GM21619 (cell line): Measurements from ENCODE around the gene DDX27.
"Not testable (repeated sequence)": the region's sequence is repeated elsewhere in the genome, so short reads cannot be mapped to it uniquely, and the experiment has no call there.

ENCODE experiments used
- ATAC-seq: cut with Tn5 transposase; IDR thresholded peaks from one replicate; pipeline ENCODE4 v1.9.1; 2021; ENCODE audit not compliant: unreplicated experiment

DDX27 gene

DNA sequence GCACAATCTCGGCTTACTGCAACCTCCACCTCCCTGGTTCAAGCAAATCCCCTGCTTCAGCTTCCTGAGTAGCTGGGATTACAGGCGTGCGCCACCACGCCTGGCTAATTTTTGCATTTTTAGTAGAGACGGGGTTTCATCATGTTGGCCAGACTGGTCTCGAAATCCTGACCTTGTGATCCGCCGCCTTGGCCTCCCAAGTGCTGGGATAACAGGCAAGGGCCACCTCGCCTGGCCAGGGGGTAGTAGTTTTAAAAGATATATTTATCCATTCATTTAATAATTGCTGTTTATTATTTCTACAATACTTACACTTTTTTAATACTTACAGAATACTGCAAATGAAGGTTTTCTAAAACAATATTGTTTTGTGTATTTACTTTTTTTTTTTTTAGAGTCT, 15.5 kb upstream of the DDX27 start:
- no peak for ATAC-seq

- ATAC-seq = no peak
These were observed 12.1 kb upstream of the DDX27 start for GRCh38 chr20:49207076-49207475.

DNA sequence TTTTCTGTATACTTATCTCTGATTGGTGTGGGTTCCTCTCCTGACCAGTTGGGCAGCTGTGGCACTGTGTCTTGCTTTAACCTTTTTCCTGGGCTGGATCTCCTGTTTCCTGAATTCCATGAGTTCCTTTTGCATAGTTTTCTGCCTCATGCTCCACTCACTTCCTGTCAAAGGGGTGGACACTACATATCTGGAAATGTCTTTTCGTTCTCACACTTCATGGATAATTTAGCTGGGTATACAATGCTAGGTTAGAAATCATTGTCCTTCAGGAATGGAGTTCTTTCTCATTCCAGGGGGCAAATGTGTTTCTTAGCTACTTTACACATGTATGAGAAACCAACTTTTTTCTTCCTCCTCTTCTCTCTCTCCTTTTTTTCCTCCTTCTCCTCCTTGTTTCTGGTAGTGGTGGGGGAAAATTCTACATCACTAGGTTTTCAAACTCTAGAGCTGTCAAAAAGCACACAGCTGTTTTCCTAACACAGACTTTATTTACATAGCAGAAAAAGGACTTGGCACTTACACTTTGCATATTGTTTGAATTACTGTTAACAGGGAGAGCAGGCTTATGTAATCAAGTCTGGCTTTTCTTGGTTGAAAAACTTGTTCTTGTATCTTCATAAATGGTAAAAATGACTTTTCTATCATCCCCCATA, 9.0 kb upstream of the DDX27 start:
- no peak for ATAC-seq

DNA sequence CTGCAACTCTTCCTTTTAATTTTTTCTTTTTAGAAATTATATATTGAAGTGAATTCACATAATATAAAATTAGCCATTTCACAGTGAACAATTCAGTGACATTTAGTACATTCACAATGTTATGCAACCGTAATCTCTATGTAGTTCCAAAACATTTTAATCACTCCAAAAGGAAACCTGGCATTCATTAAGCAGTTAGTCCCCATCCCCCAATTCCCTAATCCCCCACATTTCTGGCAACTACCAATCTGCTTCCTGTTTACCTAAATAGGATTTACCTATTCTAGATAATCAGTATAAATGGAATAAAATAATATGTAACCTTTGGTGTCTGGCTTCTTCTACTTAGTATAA, 8.5 kb upstream of the DDX27 start:
- no peak for ATAC-seq

DNA sequence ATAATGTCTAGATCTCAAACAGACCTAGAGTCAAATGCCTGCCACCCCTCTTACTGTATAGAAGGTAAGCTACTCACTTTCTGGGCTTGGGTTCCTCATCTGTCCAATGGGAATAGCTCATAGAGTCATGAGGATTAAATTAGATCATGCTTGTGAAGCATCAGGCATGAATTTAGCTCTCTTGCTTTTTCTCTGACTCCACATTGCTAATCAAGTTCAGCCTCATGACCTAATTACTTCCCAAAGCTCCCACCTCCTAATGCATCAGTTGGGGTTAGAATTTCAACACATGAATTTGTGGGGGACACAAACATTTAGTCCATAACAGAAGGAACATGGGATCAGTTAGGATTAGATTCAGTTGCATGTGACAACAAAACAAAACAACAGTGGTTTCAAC, 4.6 kb upstream of the DDX27 start:
- ATAC-seq = no peak

DNA sequence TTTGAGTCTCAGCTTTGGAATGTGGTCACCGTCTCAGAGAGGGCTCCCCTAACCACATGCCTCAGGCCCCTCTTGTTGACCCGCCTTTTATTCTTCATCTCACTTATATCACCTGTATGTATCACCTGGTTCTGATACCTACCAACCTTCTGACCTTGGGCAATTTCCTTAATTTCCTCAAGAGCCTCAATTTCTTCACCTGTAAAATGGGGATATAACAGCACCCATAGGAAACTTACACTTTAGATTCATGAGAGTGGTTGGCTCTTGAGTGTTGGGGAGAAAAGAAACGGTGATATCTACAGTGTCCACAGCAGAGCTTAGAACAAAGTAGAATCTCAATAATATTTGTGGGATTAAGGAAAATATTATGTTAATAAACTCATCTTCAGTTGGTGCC, 4.0 kb upstream of the DDX27 start:
- ATAC-seq = no peak

GRCh38 chr20:49216991-49217578, 2.1 kb upstream of the DDX27 start:
- no peak for ATAC-seq

DNA sequence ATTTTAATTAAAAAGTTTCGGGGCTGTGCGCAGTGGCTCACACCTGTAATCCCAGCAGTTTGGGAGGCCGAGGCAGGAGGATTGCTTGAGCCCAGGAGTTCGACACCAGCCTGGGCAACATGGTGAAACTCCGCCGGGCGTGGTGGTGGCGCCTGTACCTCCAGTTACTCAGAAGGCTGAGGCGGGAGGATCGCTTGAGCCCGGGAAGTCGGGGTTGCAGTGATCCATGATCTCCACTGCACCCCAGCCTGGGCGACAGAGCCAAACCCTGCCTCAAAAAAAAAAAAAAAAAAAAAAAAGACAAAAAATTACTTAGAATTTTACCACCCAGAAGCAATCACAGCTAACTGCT, 501 bp upstream of the DDX27 start:
- ATAC-seq = not testable (repeated sequence)

DNA sequence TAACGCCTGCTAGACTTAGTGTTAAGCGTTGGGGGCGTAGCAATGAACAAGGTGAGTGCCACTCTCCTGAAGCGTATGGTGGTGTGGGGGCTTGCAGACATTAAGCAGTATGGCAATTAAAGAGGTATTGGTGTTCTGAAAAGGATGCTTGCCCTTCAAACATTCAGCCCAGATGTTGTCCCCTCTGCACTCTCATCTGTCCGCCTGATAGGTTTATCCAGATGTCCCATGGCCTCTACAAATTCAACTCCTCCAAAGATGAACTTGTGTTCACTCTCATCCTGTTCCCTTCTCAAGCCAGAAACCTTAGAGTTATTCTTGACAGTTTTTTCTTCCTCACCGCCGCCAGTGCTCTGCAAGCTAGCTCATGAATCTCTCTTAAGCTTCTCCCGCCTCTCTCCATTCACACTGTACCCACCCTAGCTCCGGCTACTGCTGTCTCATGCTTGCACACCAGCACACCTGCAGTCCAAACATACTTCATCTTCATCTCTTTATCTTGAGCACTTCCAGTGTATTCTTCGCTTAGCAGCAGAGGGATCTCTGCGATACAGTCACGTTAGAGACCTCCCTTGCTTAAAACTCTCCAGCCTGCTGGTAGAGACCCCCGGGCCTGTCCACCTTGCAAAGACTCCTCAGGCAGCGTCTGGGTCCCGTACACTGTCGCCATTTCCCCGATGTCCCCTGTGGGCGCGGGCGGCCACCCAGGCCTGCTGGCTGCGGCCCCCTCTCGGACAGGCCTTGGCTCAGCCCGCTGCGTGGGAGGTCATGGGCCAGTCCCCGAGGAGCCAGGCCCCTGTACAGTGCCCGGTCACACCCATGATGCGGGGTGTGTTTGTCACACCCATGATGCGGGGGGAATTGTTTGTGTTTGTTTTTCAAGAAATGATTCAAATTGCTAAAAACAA, 962 bp downstream of the DDX27 start:
- no peak for ATAC-seq

DNA sequence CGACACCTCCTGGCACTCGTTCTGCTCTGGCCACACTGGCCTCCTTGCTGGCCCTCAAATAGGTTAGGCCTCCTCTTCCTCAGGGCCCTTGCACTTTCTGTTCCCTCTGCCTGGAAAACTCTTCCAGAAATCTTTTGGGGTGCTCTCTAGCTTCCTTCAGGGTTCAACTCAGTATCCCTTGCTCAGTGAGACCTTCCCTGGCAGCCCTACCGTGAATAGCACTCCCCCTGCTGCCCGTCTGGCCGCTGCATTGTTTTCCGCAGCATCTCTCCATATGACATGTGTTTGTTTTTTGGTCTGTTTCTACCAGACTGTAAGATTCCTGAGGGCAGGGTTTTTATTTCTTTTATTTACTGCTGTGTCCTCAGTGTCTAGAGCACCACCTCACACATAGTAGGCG, 6.7 kb downstream of the DDX27 start:
- ATAC-seq = no peak

DNA sequence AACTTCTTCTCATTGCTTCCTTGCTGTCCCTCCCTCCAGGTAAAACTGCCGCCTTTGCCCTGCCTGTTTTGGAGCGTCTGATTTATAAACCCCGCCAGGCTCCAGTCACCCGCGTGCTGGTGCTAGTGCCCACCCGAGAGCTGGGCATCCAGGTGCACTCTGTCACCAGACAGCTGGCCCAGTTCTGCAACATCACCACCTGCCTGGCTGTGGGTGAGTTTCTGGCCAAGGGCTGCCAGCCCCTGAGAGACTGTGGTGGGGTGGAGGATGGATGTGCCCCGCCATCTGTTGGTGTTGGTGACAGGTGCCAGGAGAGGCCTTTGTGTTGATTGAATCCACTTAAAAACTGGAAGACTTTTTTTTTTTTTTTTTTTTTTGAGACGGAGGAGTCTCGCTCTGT, 9.5 kb downstream of the DDX27 start:
- no peak for ATAC-seq

DNA sequence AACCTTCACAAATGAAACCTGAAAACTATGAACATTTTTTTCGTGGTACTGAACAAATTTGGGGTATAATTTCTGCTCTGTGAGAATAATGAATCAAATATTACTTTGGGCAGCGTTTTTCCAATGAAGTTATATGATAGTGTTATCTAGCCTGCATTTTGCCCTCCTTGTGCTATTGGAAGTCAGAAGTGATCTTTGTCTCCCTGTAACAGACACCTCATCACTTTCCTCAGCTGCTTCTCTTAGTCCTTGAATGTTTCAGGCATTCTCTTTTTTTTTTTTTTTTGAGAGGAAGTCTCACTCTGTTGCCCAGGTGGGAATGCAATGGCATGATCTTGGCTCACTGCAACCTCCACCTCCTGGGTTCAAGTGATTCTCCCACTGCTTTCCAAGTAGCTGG, 10.2 kb downstream of the DDX27 start:
- ATAC-seq = no peak

DNA sequence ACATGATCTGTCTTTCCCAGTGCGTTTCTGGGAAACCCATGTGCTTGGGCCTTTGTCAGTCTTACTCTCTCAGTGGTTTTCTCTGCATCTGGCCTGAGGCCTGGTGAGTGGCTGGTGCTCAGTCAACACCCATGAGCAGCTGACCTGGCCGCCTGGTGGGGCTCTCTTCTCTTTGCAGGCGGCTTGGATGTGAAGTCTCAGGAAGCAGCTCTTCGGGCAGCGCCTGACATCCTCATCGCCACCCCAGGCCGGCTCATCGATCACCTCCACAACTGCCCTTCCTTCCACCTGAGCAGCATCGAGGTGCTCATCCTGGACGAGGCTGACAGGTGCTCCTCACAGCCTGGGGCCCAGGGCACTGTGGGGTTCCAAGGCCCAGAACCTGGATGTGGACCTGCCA, 10.8 kb downstream of the DDX27 start:
- ATAC-seq = no peak

- ATAC-seq = no peak
These were observed 11.4 kb downstream of the DDX27 start for GRCh38 chr20:49230561-49231133.

DNA sequence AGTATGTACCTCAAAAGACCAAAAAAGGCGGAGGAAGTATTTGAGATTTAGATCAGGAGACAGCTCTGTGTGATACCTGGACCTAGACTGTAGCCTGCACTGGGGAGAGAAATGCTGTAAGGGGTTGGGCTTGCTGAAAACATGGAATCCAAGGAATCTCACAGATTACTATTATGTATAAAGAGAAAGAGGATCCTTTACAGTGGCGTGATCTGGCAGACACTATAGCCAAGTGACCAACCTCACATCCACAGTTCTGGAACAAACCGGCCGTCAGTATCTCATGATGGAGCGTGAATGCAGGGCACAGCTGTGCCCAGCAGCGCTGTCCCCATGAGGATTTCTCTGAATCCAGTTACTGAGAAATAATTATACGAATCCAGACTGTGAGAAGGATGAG, 12.3 kb downstream of the DDX27 start:
- no peak for ATAC-seq

GRCh38 chr20:49233226-49233625, 14.0 kb downstream of the DDX27 start:
- no peak for ATAC-seq

GRCh38 chr20:49234831-49235230, 15.6 kb downstream of the DDX27 start:
- no peak for ATAC-seq

DNA sequence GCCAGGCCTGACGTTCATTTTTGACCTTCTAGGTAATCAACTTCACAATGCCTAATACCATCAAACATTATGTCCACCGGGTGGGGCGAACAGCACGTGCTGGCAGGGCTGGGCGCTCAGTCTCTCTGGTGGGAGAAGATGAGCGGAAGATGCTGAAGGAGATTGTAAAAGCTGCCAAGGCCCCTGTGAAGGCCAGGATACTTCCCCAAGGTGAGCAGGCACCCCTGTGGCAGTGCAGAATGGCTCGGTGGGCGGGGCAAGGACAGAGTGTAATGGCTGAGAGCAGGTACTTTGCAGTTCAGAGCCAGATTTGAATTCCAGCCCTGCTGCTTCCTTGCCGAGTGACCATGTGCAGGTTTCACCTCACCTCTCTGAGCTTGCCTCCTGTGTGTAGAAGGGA, 17.1 kb downstream of the DDX27 start:
- no peak for ATAC-seq

GRCh38 chr20:49237531-49237930, 18.3 kb downstream of the DDX27 start:
- ATAC-seq = no peak

DNA sequence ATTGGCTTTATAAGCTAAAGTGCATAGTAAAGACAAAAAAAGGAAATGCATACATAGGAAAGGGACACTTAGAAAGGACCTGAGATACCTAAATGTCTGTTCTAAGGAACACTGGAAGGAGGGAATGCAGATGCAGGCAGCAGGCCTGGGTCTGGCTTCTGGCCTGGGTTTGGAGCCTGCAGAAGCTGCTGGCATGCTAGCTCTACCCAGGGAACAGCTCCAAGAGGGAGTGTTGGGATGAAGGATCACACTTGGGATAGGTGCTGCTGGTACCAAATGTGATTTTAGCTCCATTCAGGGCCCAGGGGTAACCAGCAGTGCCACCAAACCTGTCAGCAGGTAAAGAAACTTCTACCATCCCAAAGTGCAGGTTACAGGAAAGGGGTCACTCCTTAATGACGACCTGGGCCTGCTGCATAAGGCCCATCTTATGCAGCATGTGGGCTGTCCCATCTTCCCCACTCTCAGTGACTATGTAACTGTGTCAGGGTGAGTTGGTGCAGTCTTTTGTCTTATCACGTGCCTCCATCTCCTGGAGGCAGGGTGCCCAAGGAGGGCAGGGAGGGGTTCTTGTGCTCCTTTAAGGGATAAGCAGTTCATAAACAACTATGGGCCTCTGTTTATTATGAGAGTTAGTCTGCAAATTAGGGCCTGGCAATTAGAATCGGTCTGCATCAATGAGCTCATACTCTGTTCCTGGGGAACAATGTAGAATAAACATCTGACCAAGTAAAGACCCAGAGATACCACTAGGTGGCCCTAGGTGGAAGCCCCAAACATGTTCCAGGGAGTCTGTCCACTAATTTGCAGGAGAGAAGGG, 26.9 kb downstream of the DDX27 start:
- ATAC-seq = no peak

DNA sequence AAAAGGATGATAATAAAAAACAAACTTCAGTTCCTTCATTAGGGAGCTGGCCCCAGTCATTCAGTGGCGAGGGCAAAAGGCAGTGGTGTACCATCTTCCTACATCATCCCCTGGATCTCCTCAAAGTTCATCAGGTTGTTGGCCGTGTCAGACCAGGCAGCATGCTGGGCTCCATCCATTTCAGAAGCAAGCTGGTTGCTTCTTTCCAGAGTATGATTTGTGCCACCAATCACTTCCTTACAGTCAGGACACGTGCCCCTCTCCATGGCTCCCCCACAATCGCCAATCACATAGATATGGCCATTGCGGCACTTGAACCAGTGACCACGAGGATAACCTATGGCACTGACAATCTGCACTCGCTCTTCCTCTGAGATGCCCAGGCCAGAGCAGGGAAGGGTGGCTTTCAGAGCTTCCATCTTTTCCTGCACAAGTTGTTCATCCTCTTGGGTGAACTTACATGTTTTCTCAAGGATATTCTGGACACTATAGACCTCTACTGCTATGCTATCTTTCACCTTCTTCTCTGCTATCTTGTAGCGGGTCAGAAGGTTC, 28.0 kb downstream of the DDX27 start:
- no peak for ATAC-seq
